Common myeloid progenitor, CD34-positive (primary cell): ENCODE results near the gene CLECL1.
A peak's percentile ranks its signal among the peaks of the same experiment; 100 is the strongest.

ENCODE experiments used
- CTCF ChIA-PET: fragments of 350-600 bp; sonication (Branson Sonifier 250); formaldehyde crosslinking; loops from one replicate; lab custom pipeline; 2021; ENCODE audit warnings: antibody characterized with exemption; lab: Charles Lee
- POLR2A ChIA-PET: fragments of 350-600 bp; sonication (Branson Sonifier 250); formaldehyde crosslinking; loops from one replicate; lab custom pipeline; 2021; ENCODE audit warnings: antibody characterized with exemption; lab: Charles Lee
- DNase-seq, 3 donors: peaks; one replicate each; pipeline versions ENCODE4 v3.0.0 to v3.0.0-alpha.2; 2013
- H3K27ac ChIP-seq, 2 experiments: 1 replicate in 1 of 2; 2 replicates in 1 of 2; pipeline ENCODE4 v1.7.0; 2013; ENCODE audit warnings: inconsistent platforms in 2 of 2, low read length in 2 of 2, mild to moderate bottlenecking in 2 of 2, low read depth in 1 of 2, moderate library complexity in 1 of 2; ENCODE audit not compliant: severe bottlenecking in 2 of 2, insufficient read depth in 1 of 2, poor library complexity in 1 of 2
- H3K27me3 ChIP-seq, 5 experiments: replicated peaks in 2 of 5; 1 replicate in 3 of 5; 2 replicates in 2 of 5; pipeline versions ENCODE4 v1.6.1 to v1.7.0; 2013; ENCODE audit warnings: low read length in 4 of 5, mild to moderate bottlenecking in 2 of 5, moderate library complexity in 2 of 5, inconsistent platforms in 1 of 5; ENCODE audit not compliant: insufficient read depth in 5 of 5, control insufficient read depth in 4 of 5
- H3K36me3 ChIP-seq, 4 experiments: 1 replicate in 2 of 4; 2 replicates in 2 of 4; pipeline versions ENCODE4 v1.6.1 to v1.7.0; 2013; ENCODE audit warnings: low read length in 3 of 4, control low read depth in 1 of 4, mild to moderate bottlenecking in 1 of 4; ENCODE audit not compliant: control insufficient read depth in 4 of 4, insufficient read depth in 4 of 4
- H3K4me1 ChIP-seq, 4 experiments: 1 replicate in 3 of 4; 2 replicates in 1 of 4; pipeline versions ENCODE4 v1.6.1 to v1.7.1; 2013; ENCODE audit warnings: low read length in 3 of 4, mild to moderate bottlenecking in 3 of 4, control low read depth in 1 of 4, inconsistent platforms in 1 of 4, moderate library complexity in 1 of 4; ENCODE audit not compliant: control insufficient read depth in 4 of 4, insufficient read depth in 4 of 4; ENCODE audit errors: control extremely low read depth in 1 of 4
- H3K4me3 ChIP-seq, 7 experiments: 1 replicate in 4 of 7; 2 replicates in 3 of 7; pipeline versions ENCODE4 v1.5.1 to v1.7.0; 2013; ENCODE audit warnings: mild to moderate bottlenecking in 7 of 7, low read length in 6 of 7, moderate library complexity in 6 of 7, inconsistent platforms in 2 of 7, low read depth in 2 of 7, control low read depth in 1 of 7; ENCODE audit not compliant: insufficient read depth in 4 of 7, control insufficient read depth in 1 of 7; ENCODE audit errors: extremely low read depth in 1 of 7
- H3K9me3 ChIP-seq, 5 experiments: 1 replicate in 4 of 5; 2 replicates in 1 of 5; pipeline versions ENCODE4 v1.6.1 to v1.7.1; 2013; ENCODE audit warnings: low read length in 4 of 5, mild to moderate bottlenecking in 2 of 5, inconsistent platforms in 1 of 5, low read depth in 1 of 5, moderate library complexity in 1 of 5; ENCODE audit not compliant: control insufficient read depth in 4 of 5, insufficient read depth in 2 of 5; ENCODE audit errors: control extremely low read depth in 1 of 5
- WGBS: methylation state at CpG from one replicate; pipeline ENCODE4 v1.1.5; 2013; ENCODE audit not compliant: insufficient coverage; 5-methylcytosine and 5-hydroxymethylcytosine counted together

CLECL1 gene

DNA sequence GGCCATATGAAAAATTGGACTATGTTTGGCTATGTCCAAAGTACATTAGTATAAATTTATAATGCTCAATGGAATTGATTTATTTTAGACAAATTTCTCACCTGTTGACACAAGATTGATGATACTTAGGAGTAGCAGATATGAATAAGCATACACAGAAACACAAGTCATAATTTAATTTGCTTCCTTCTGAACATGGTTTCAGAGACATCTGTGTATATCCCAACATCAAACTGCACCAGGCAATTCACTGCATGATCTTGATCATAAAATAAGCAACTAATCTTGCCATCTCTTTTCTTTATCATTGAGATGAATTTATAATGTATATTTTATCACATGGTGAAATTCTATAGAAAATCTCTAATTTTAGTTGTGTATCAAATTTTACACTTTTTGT, 3.8 kb downstream of the CLECL1 start:
- POLR2A ChIA-PET = no interaction called here
- no peak overlapping the region for H3K4me3 ChIP-seq
- H3K9me3 ChIP-seq = no peaks in the 10 kb centered on the region
- CTCF ChIA-PET = interaction anchor here (1.2 to 1.5 kb wide), 2 partner anchors 11 to 14 kb away, joined by 3 to 5 read pairs; no protein-coding TSS in a partner anchor
- no peak for DNase-seq
- no peaks in the 10 kb centered on the region for H3K36me3 ChIP-seq
- H3K27ac ChIP-seq = no peak overlapping the region
- peaks cover 17 to 31% (median 22%) of the 10 kb centered on the region in 4 experiments for H3K4me1 ChIP-seq
- no peaks in the 10 kb centered on the region for H3K27me3 ChIP-seq

DNA sequence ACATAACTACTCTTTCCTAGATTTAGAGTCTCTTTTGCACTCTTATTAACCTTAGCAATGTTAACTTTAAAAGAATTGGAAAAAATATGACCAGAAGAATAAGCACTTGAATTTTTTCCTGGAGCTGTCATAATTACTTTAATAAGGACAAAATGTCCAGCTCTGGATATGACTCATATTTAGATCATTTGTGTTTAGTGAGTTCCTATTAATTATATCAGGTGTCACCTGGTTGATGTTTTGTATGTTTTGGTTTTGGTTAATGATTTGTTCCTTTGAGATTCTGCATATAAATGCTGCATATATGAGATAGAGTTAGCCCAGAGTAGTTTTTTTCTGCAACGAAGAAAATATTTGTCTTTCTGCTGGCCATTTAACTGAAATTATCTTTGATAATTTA, 5.1 kb downstream of the CLECL1 start:
- Histone ChIP-seq H3K27me3 (no peaks in the 10 kb centered on the region), H3K36me3 (no peaks in the 10 kb centered on the region), H3K27ac (no peak overlapping the region), H3K9me3 (no peaks in the 10 kb centered on the region), H3K4me1 (peaks cover 13 to 21% (median 17%) of the 10 kb centered on the region in 4 experiments), H3K4me3 (no peak overlapping the region)
- no peak for DNase-seq
- ChIA-PET CTCF (no interaction called here), POLR2A (no interaction called here)
- WGBS = no CpG with 5 or more reads among the region's 1 CpG

DNA sequence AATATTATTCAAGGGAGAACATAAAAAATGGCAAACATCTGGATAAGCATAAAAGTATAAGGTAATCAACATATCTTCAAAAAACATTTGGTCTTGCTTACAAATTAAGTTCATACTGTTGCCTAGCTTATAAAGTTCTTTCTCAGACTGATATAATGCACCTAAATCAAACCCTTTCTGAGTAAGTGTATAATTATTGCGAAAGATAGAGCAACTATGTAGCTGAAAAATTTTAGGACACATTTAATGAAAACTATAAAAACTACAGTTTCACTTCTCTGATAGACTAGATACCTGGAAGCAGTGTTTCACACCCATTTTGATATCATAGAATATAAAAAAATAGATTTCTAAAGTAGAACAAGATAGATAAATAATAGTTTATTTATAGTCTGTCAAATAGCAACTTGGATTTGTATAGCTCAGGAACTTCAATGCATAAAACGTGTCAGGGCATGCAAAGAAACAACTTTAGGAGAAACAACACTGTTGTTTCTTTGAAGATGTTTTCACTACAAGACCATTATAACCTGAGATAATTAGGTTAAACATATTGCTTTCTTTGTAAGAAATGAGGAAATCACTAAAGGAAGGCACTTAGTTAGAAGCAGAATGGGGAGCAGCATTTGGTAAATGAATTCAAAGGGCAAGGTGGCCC, 7.6 kb downstream of the CLECL1 start:
- ChIA-PET POLR2A (no interaction called here), CTCF (interaction anchor here (0.7 to 1.5 kb wide), 4 partner anchors 11 to 91 kb away, joined by 3 to 4 read pairs (median 4); no protein-coding TSS in a partner anchor)
- Histone ChIP-seq H3K4me3 (no peak overlapping the region), H3K36me3 (no peaks in the 10 kb centered on the region), H3K27me3 (no peaks in the 10 kb centered on the region), H3K27ac (no peak overlapping the region), H3K9me3 (no peaks in the 10 kb centered on the region), H3K4me1 (peaks cover 5 to 22% (median 18%) of the 10 kb centered on the region in 4 experiments)
- WGBS = no CpG with 5 or more reads among the region's 2 CpGs
- no peak for DNase-seq

DNA sequence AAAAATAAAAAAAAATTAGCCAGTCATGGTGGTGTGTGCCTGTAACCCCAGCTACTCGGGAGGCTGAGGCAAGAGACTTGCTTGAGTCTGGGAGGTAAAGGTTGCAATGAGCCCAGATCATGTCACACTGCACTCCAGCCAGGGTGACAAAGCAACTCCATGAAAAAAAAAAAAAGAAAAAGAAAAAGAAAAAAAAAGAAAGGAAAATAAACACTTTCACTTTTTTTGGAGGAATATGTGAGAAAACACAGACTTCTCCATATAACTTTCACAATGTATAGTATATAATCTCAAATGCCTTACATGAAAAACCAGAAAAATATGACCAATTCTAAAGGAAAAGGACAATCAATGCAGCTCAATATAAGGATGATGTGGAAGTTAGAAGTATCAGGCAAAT, 8.9 kb downstream of the CLECL1 start:
- Histone ChIP-seq H3K27me3 (no peaks in the 10 kb centered on the region), H3K4me1 (peaks cover 5 to 20% (median 18%) of the 10 kb centered on the region in 4 experiments), H3K27ac (no peak overlapping the region), H3K9me3 (no peaks in the 10 kb centered on the region), H3K36me3 (no peaks in the 10 kb centered on the region), H3K4me3 (no peak overlapping the region)
- no CpG with 5 or more reads among the region's 1 CpG for WGBS
- no peak for DNase-seq
- POLR2A ChIA-PET = no interaction called here
- CTCF ChIA-PET = interaction anchor here (1.4 kb wide), 1 partner anchor 9 kb away, joined by 4 read pairs; no protein-coding TSS in a partner anchor

DNA sequence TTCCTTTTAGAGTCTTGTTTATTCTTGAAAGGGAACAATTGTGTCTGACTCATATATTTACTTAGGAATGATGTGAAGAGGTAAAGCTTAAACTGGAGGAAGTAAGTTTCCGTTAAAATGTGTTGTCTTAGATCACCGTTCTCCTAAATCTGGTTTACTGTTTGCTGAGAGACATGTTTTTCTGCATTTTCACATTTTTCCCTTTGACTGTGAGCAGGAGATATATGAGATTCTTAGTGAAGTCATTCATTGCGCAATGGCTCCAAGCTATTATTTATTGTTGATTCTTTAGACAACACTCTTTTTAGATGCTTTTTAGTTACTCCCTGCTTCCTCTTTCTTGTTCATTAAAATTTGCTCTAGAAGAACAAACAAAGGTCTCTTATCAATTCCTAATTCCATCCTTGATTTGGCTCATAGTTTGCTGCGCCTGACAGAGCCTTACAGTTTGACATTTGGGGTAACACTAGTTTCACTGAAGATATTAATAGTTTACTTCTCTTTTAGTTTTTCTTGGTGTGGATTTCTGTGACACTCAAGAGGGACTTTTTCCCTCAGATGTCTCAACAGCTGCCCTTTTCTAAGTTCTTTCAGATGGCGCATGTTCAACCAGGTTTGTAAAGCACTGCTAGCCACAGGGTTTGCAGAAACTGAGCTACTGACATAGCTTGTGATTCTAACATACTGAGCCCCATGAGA, 11.4 kb downstream of the CLECL1 start:
- Histone ChIP-seq H3K9me3 (no peaks in the 10 kb centered on the region), H3K27me3 (no peaks in the 10 kb centered on the region), H3K27ac (peak overlapping the region in 1 of 2 experiments; percentile 12), H3K4me3 (no peak overlapping the region), H3K36me3 (no peaks in the 10 kb centered on the region), H3K4me1 (peaks cover 5 to 20% (median 18%) of the 10 kb centered on the region in 4 experiments)
- ChIA-PET CTCF (interaction anchor here (1.1 to 1.7 kb wide), 5 partner anchors 10 to 74 kb away, joined by 3 to 6 read pairs (median 3); no protein-coding TSS in a partner anchor), POLR2A (no interaction called here)
- WGBS = 10% methylated on average over 2 of the region's 5 CpGs
- DNase-seq = peak in 2 of 3 donors; percentile 62 to 71

DNA sequence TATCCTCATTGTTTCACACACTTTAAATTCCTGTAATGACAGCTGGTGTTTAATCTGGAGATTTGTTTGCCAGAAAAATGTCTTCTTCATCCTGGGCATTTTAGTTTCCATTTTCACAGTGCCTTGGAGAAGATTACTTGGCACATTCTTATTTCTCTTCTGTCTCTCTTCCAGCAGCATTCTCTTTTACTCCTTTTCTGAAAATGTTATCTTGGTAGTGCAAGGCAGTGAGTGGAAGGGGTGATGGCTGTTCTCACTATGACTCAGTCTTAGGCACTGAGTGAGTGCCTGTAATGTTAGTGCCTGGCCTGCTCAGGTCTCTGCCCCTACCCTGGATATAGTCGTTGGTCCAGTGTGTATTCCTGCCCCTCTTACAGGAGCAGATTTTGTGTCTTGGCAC, 13.1 kb downstream of the CLECL1 start:
- no peak for DNase-seq
- Histone ChIP-seq H3K4me3 (no peak overlapping the region), H3K9me3 (no peaks in the 10 kb centered on the region), H3K4me1 (peaks cover 5 to 20% (median 18%) of the 10 kb centered on the region in 4 experiments), H3K36me3 (no peaks in the 10 kb centered on the region), H3K27ac (no peak overlapping the region), H3K27me3 (no peaks in the 10 kb centered on the region)
- ChIA-PET CTCF (no interaction called here), POLR2A (no interaction called here)
- WGBS = 100% methylated on average over 1 of the region's 1 CpG

DNA sequence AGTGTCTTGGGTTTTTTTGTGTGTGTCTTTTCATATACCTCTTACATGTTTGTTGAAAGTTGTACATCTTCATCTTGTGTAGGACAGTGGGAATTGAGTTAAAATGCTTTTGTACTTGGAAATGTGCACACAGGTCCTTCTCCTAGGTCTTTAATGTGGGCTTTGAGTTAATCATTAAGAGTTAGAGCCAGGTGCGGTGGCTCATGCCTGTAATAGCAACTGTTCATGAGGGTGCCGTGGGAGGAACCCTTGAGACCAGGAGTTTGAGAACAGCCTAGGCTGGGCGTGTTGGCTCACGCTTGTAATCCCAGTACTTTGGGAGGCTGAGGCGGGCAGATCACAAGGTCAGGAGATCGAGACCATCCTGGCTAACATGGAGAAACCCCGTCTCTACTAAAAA, 13.9 kb downstream of the CLECL1 start:
- ChIA-PET CTCF (interaction anchor here (3.1 kb wide), 1 partner anchor 11 kb away, joined by 12 read pairs; no protein-coding TSS in a partner anchor), POLR2A (no interaction called here)
- H3K4me1 ChIP-seq = peaks cover 5 to 20% (median 18%) of the 10 kb centered on the region in 4 experiments
- H3K9me3 ChIP-seq = no peaks in the 10 kb centered on the region
- no peak for DNase-seq
- WGBS = 100% methylated on average over 4 of the region's 7 CpGs
- H3K27ac ChIP-seq = no peak overlapping the region
- H3K27me3 ChIP-seq = no peaks in the 10 kb centered on the region
- H3K4me3 ChIP-seq = no peak overlapping the region
- no peaks in the 10 kb centered on the region for H3K36me3 ChIP-seq
